HL-60 (cell line): ENCODE data around the gene CDK3.

ENCODE experiments used
- CTCF ChIP-seq: IDR thresholded peaks from one replicate; pipeline ENCODE4 v1.5.1; 2011; ENCODE audit warnings: low read length, control low read depth, inconsistent platforms; ENCODE audit not compliant: insufficient read depth
- GABPA ChIP-seq: IDR thresholded peaks from 2 replicates; pipeline ENCODE4 v1.6.1; 2012; ENCODE audit warnings: low read depth
- POLR2AphosphoS5 ChIP-seq: IDR thresholded peaks from 2 replicates; pipeline ENCODE4 v1.6.1; 2012; ENCODE audit warnings: low read depth
- REST ChIP-seq: IDR thresholded peaks from 2 replicates; pipeline ENCODE4 v1.6.1; 2012; ENCODE audit warnings: low read depth; ENCODE audit not compliant: insufficient replicate concordance
- SPI1 ChIP-seq: IDR thresholded peaks from 2 replicates; pipeline ENCODE4 v1.6.1; 2012; ENCODE audit warnings: low read depth, mild to moderate bottlenecking, borderline replicate concordance

- TF ChIP-seq CTCF (no peak), GABPA (no peak), REST (no peak), POLR2AphosphoS5 (no peak), SPI1 (no peak)
Measured at GRCh38 chr17:76014925-76015261, 14.2 kb downstream of the CDK3 start.
